H9 (cell line): ENCODE data around the gene CHN1. TPM values are rescaled to one million over a fixed set of nuclear protein-coding genes. Genes with fewer than 3 reads are reported as not detected.

Experiments
- DNase-seq: peaks from one replicate; pipeline ENCODE4 v3.0.0-alpha.2; 2017
- H2AFZ ChIP-seq: one replicate; pipeline ENCODE4 v1.6.1; 2013; ENCODE audit warnings: mild to moderate bottlenecking, low read length, control low read depth, moderate library complexity
- H2AK5ac ChIP-seq: 2 replicates; pipeline ENCODE4 v1.6.1; 2013; ENCODE audit warnings: low read length, control low read depth, mixed read lengths; ENCODE audit not compliant: insufficient read length
- H2BK120ac ChIP-seq: one replicate; pipeline ENCODE4 v1.6.1; 2013; ENCODE audit warnings: low read depth, mild to moderate bottlenecking, low read length, control low read depth, inconsistent platforms; ENCODE audit not compliant: poor library complexity, severe bottlenecking
- H2BK12ac ChIP-seq: 2 replicates; pipeline ENCODE4 v1.6.1; 2013; ENCODE audit warnings: low read length, control low read depth, mixed read lengths, low read depth; ENCODE audit not compliant: insufficient read length
- H2BK15ac ChIP-seq: 2 replicates; pipeline ENCODE4 v1.6.1; 2013; ENCODE audit warnings: low read depth, low read length, control low read depth
- H2BK20ac ChIP-seq: one replicate; pipeline ENCODE4 v1.6.1; 2013; ENCODE audit warnings: low read depth, mild to moderate bottlenecking, low read length, control low read depth, inconsistent platforms; ENCODE audit not compliant: poor library complexity, severe bottlenecking
- H2BK5ac ChIP-seq: 2 replicates; pipeline ENCODE4 v1.6.1; 2013; ENCODE audit warnings: low read length, control low read depth, mixed read lengths; ENCODE audit not compliant: insufficient read length
- H3K14ac ChIP-seq: 2 replicates; pipeline ENCODE4 v1.6.1; 2013; ENCODE audit warnings: low read length, control low read depth; ENCODE audit not compliant: insufficient read depth
- H3K18ac ChIP-seq: 2 replicates; pipeline ENCODE4 v1.6.1; 2013; ENCODE audit warnings: low read depth, mild to moderate bottlenecking, mixed read lengths, low read length, control low read depth; ENCODE audit not compliant: insufficient read length
- H3K23ac ChIP-seq: 2 replicates; pipeline ENCODE4 v1.6.1; 2013; ENCODE audit warnings: low read length, control low read depth, mixed read lengths, low read depth; ENCODE audit not compliant: insufficient read length
- H3K23me2 ChIP-seq: 2 replicates; pipeline ENCODE4 v1.6.1; 2013; ENCODE audit warnings: low read depth, mild to moderate bottlenecking, mixed read lengths, low read length, control low read depth; ENCODE audit not compliant: insufficient read length, poor library complexity, severe bottlenecking
- H3K27ac ChIP-seq: 2 replicates; pipeline ENCODE4 v1.5.1; 2013; ENCODE audit warnings: low read length, control low read depth, mixed read lengths, low read depth; ENCODE audit not compliant: insufficient read length
- H3K27me3 ChIP-seq: 2 replicates; pipeline ENCODE4 v1.6.1; 2013; ENCODE audit warnings: low read length, control low read depth, inconsistent platforms; ENCODE audit not compliant: insufficient read depth
- H3K4ac ChIP-seq: 2 replicates; pipeline ENCODE4 v1.6.1; 2013; ENCODE audit warnings: low read depth, mild to moderate bottlenecking, control low read depth, inconsistent platforms, low read length, moderate library complexity
- H3K4me1 ChIP-seq: 2 replicates; pipeline ENCODE4 v1.6.1; 2013; ENCODE audit warnings: low read length, control low read depth, inconsistent platforms; ENCODE audit not compliant: insufficient read depth
- H3K4me2 ChIP-seq: 2 replicates; pipeline ENCODE4 v1.6.1; 2013; ENCODE audit warnings: low read length, control low read depth, mixed read lengths; ENCODE audit not compliant: insufficient read length, insufficient read depth
- H3K56ac ChIP-seq: 2 replicates; pipeline ENCODE4 v1.6.1; 2013; ENCODE audit warnings: low read depth, mild to moderate bottlenecking, mixed read lengths, low read length, control low read depth; ENCODE audit not compliant: insufficient read length
- H3K79me1 ChIP-seq: 2 replicates; pipeline ENCODE4 v1.6.1; 2013; ENCODE audit warnings: low read depth, mild to moderate bottlenecking, moderate library complexity, low read length, control low read depth, inconsistent platforms; ENCODE audit not compliant: insufficient read depth, poor library complexity, severe bottlenecking
- H3K79me2 ChIP-seq: 2 replicates; pipeline ENCODE4 v1.6.1; 2013; ENCODE audit warnings: low read length, control low read depth, inconsistent platforms; ENCODE audit not compliant: insufficient read depth
- H3K9ac ChIP-seq: 2 replicates; pipeline ENCODE4 v1.6.1; 2013; ENCODE audit warnings: low read length, control low read depth, mixed read lengths; ENCODE audit not compliant: insufficient read length; ENCODE audit errors: extremely low read depth
- H3K9me3 ChIP-seq: one replicate; pipeline ENCODE4 v1.6.1; 2013; ENCODE audit warnings: low read depth, low read length, inconsistent platforms; ENCODE audit not compliant: control insufficient read depth
- H3T11ph ChIP-seq: one replicate; pipeline ENCODE4 v1.6.1; 2013; ENCODE audit warnings: mild to moderate bottlenecking, low read length, control low read depth, inconsistent platforms
- H4K20me1 ChIP-seq: one replicate; pipeline ENCODE4 v1.6.1; 2013; ENCODE audit not compliant: control insufficient read depth, insufficient read length, insufficient read depth
- H4K5ac ChIP-seq: 2 replicates; pipeline ENCODE4 v1.6.1; 2013; ENCODE audit warnings: low read depth, mild to moderate bottlenecking, mixed read lengths, low read length, control low read depth; ENCODE audit not compliant: insufficient read length
- H4K8ac ChIP-seq: replicated peaks from 2 replicates; pipeline ENCODE4 v1.6.1; 2013; ENCODE audit warnings: low read length, control low read depth, mixed read lengths, low read depth; ENCODE audit not compliant: insufficient read length
- H4K91ac ChIP-seq: 2 replicates; pipeline ENCODE4 v1.6.1; 2013; ENCODE audit warnings: low read depth, mild to moderate bottlenecking, moderate library complexity, mixed read lengths, low read length, control low read depth; ENCODE audit not compliant: insufficient read length
- H3K27ac Mint-ChIP-seq, 3 experiments: 2 replicates in 2 of 3; 3 replicates in 1 of 3; pipeline ENCODE4 v1.8.0; 2020 to 2021; ENCODE audit warnings: mixed read lengths in 3 of 3, mild to moderate bottlenecking in 1 of 3, moderate library complexity in 1 of 3
- H3K27me3 Mint-ChIP-seq: 2 replicates; pipeline ENCODE4 v1.8.0; 2021; ENCODE audit warnings: low read depth, mild to moderate bottlenecking, moderate library complexity, mixed read lengths
- H3K36me3 Mint-ChIP-seq, 3 experiments: 2 replicates in 2 of 3; 3 replicates in 1 of 3; pipeline ENCODE4 v1.8.0; 2020 to 2021; ENCODE audit warnings: low read depth in 3 of 3, mixed read lengths in 3 of 3; ENCODE audit not compliant: insufficient read depth in 1 of 3
- H3K4me1 Mint-ChIP-seq, 2 experiments: 2 replicates each; pipeline ENCODE4 v1.8.0; 2020; ENCODE audit warnings: mixed read lengths in 2 of 2
- H3K4me3 Mint-ChIP-seq, 2 experiments: 2 replicates in 1 of 2; 3 replicates in 1 of 2; pipeline ENCODE4 v1.8.0; 2020 to 2021; ENCODE audit warnings: mild to moderate bottlenecking in 2 of 2, mixed read lengths in 2 of 2, moderate library complexity in 1 of 2
- H3K9me3 Mint-ChIP-seq, 2 experiments: 2 replicates in 1 of 2; 3 replicates in 1 of 2; pipeline ENCODE4 v1.8.0; 2020; ENCODE audit warnings: mild to moderate bottlenecking in 2 of 2, mixed read lengths in 2 of 2, moderate library complexity in 1 of 2
- WGBS: extraction: QIAGEN DNeasy Blood & Tissue Kit; methylation state at CpG from one replicate; pipeline ENCODE4 v1.1.7; 2013; ENCODE audit warnings: missing lambda C conversion rate, low lambda C conversion rate, mixed read lengths; ENCODE audit not compliant: insufficient read length; ENCODE audit errors: extremely low coverage; 5-methylcytosine and 5-hydroxymethylcytosine counted together
- total RNA-seq: library from RNA; stranded (reverse); gene quantifications from 2 replicates; pipeline ENCODE4 v1.2.1, GENCODE V29; 2021
- TF ChIP-seq, protein P1 (sequence below): fragments of 200-600 bp; sonication (generic); conservative IDR thresholded peaks from 3 replicates; pipeline ENCODE4 v1.8.0; 2021; ENCODE audit warnings: antibody characterized with exemption, mild to moderate bottlenecking

Gene CHN1
- total RNA-seq, 1 experiment from 2014 or later = 33.9 TPM

DNA sequence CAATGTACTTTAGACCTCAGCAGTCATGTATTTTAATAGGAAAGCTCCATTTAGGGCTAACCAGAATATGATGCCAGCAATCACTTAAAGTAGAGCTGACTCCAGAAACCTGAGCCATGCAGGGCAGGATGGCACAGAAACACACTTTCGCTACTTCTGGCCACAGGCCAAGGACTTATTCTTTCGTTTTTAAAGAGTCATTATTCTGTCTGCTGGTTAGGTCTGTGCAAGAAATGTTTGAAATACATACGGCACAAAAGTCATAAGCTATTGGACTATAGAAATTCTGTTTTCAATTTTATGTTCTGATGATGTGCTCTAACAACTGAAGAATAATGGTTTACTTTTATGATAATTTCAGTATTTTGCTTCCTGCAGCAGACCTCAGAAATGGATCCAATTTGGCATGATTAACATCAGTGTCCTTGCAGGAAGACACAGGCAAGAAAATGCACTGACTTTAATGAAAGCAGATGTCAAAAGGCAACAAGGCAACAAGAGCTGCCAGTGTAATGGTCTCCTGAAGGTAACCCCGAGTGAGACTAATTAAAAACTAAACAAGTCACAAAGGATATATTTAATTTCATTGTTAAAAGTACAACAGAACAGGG lies 126.5 kb downstream of the CHN1 start:
- H4K5ac ChIP-seq = no peak overlapping the region
- TF ChIP-seq, protein P1, sequence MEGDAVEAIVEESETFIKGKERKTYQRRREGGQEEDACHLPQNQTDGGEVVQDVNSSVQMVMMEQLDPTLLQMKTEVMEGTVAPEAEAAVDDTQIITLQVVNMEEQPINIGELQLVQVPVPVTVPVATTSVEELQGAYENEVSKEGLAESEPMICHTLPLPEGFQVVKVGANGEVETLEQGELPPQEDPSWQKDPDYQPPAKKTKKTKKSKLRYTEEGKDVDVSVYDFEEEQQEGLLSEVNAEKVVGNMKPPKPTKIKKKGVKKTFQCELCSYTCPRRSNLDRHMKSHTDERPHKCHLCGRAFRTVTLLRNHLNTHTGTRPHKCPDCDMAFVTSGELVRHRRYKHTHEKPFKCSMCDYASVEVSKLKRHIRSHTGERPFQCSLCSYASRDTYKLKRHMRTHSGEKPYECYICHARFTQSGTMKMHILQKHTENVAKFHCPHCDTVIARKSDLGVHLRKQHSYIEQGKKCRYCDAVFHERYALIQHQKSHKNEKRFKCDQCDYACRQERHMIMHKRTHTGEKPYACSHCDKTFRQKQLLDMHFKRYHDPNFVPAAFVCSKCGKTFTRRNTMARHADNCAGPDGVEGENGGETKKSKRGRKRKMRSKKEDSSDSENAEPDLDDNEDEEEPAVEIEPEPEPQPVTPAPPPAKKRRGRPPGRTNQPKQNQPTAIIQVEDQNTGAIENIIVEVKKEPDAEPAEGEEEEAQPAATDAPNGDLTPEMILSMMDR = no peak
- H2BK12ac ChIP-seq = no peak overlapping the region
- H2AK5ac ChIP-seq = no peak overlapping the region
- H2BK20ac ChIP-seq = no peak overlapping the region
- no peaks in the 10 kb centered on the region for H3K27me3 ChIP-seq
- no peak overlapping the region for H2AFZ ChIP-seq
- no peak overlapping the region for H3K18ac ChIP-seq
- no peak overlapping the region for H2BK5ac ChIP-seq
- no peak overlapping the region for H3K14ac ChIP-seq
- no CpG with 5 or more reads among the region's 4 CpGs for WGBS
- H3K4me1 ChIP-seq = peaks cover 3% of the 10 kb centered on the region
- no peak overlapping the region for H2BK120ac ChIP-seq
- no peak for DNase-seq
- no peaks in the 10 kb centered on the region for H3K9me3 Mint-ChIP-seq
- no peaks in the 10 kb centered on the region for H3K9me3 ChIP-seq
- no peaks in the 10 kb centered on the region for H3K23me2 ChIP-seq
- H4K91ac ChIP-seq = no peak overlapping the region
- H3T11ph ChIP-seq = no peak overlapping the region
- no peak overlapping the region for H3K56ac ChIP-seq
- H3K23ac ChIP-seq = no peak overlapping the region
- H3K27ac Mint-ChIP-seq = peak overlapping the region in 1 of 3 experiments; percentile 31; a peak in 1 of 7 replicates
- no peak overlapping the region for H3K4me2 ChIP-seq
- H3K27me3 Mint-ChIP-seq = no peaks in the 10 kb centered on the region
- no peak overlapping the region for H3K4me3 Mint-ChIP-seq
- no peak overlapping the region for H3K9ac ChIP-seq
- no peak overlapping the region for H4K8ac ChIP-seq
- H4K20me1 ChIP-seq = no peaks in the 10 kb centered on the region
- H3K4ac ChIP-seq = no peak overlapping the region
- no peak overlapping the region for H3K27ac ChIP-seq
- H3K79me2 ChIP-seq = no peaks in the 10 kb centered on the region
- H3K36me3 Mint-ChIP-seq = peaks cover 2 to 25% (median 8%) of the 10 kb centered on the region in 3 experiments; a peak in 6 of 7 replicates
- H2BK15ac ChIP-seq = no peak overlapping the region
- H3K79me1 ChIP-seq = no peaks in the 10 kb centered on the region
- peaks cover 46 to 52% of the 10 kb centered on the region in 2 experiments for H3K4me1 Mint-ChIP-seq
